H1 (cell line): ENCODE measurements around the gene RANBP6. TPM values are rescaled to one million over a fixed set of nuclear protein-coding genes. Genes with fewer than 3 reads are reported as not detected.
A peak's percentile ranks its signal among the peaks of the same experiment; 100 is the strongest.

ENCODE experiments used
- CTCF ChIA-PET: fragments of 300-600 bp; sonication (Branson Sonifier 250); formaldehyde crosslinking; loops from one replicate; lab custom pipeline; 2021; ENCODE audit not compliant: partially characterized antibody; lab: Charles Lee
- POLR2A ChIA-PET: fragments of 300-600 bp; sonication (Branson Sonifier 250); formaldehyde crosslinking; loops from one replicate; lab custom pipeline; 2021; ENCODE audit warnings: inconsistent platforms; ENCODE audit not compliant: partially characterized antibody; lab: Charles Lee
- DNase-seq, 2 experiments: peaks; one replicate each; pipeline versions ENCODE4 v3.0.0 to v3.0.0-alpha.2; 2010 to 2022; ENCODE audit warnings: low spot score in 2 of 2, low read depth in 1 of 2, mixed read lengths in 1 of 2
- FAIRE-seq: peaks from 2 replicates; lab custom pipeline; 2011; peaks lifted over from hg19 to GRCh38; lab: Jason Lieb, UNC
- H2AFZ ChIP-seq: 2 replicates; pipeline ENCODE4 v1.8.1; 2012; ENCODE audit warnings: low read length, inconsistent platforms
- H2AK5ac ChIP-seq: 2 replicates; pipeline ENCODE4 v1.6.1; 2013; ENCODE audit warnings: low read depth, low read length
- H2BK120ac ChIP-seq: replicated peaks from 2 replicates; pipeline ENCODE3; 2013; ENCODE audit warnings: low read depth, low read length, inconsistent platforms
- H2BK12ac ChIP-seq: 2 replicates; pipeline ENCODE4 v1.6.1; 2013; ENCODE audit warnings: low read depth, low read length
- H2BK15ac ChIP-seq: 2 replicates; pipeline ENCODE4 v1.6.1; 2013; ENCODE audit warnings: low read length
- H2BK20ac ChIP-seq: 2 replicates; pipeline ENCODE4 v1.6.1; 2013; ENCODE audit warnings: low read length
- H2BK5ac ChIP-seq: 2 replicates; pipeline ENCODE4 v1.6.1; 2013; ENCODE audit warnings: low read depth, low read length
- H3K14ac ChIP-seq: 2 replicates; pipeline ENCODE4 v1.6.1; 2013; ENCODE audit warnings: inconsistent platforms; ENCODE audit not compliant: insufficient read length
- H3K18ac ChIP-seq: 2 replicates; pipeline ENCODE4 v1.6.1; 2013; ENCODE audit warnings: low read length; ENCODE audit errors: extremely low read depth
- H3K23ac ChIP-seq: 2 replicates; pipeline ENCODE4 v1.6.1; 2013; ENCODE audit warnings: inconsistent platforms; ENCODE audit not compliant: insufficient read length
- H3K23me2 ChIP-seq: 2 replicates; pipeline ENCODE4 v1.6.1; 2013; ENCODE audit warnings: low read depth, low read length
- H3K27ac ChIP-seq: 2 replicates; pipeline ENCODE4 v1.6.1; 2011; ENCODE audit warnings: low read depth, low read length, inconsistent platforms
- H3K27me3 ChIP-seq, 4 experiments: replicated peaks in 1 of 4; 1 replicate in 1 of 4; 2 replicates in 3 of 4; pipeline versions ENCODE4 v1.6.1 to v1.8.1; 2011 to 2013; ENCODE audit warnings: low read length in 3 of 4, mild to moderate bottlenecking in 3 of 4, inconsistent platforms in 2 of 4, mixed read lengths in 2 of 4, moderate library complexity in 1 of 4; ENCODE audit not compliant: control insufficient read depth in 3 of 4, insufficient read depth in 3 of 4; ENCODE audit errors: extremely low read depth in 1 of 4
- H3K36me3 ChIP-seq, 4 experiments: 2 replicates each; pipeline versions ENCODE4 v1.6.1 to v1.8.1; 2011 to 2013; ENCODE audit warnings: mild to moderate bottlenecking in 4 of 4, low read length in 3 of 4, moderate library complexity in 2 of 4, control low read depth in 1 of 4, inconsistent platforms in 1 of 4; ENCODE audit not compliant: insufficient read depth in 4 of 4, control insufficient read depth in 2 of 4
- H3K4ac ChIP-seq: replicated peaks from 2 replicates; pipeline ENCODE3; 2013; ENCODE audit warnings: low read length, low read depth, mixed read lengths, inconsistent platforms; ENCODE audit not compliant: insufficient read length
- H3K4me1 ChIP-seq, 4 experiments: replicated peaks in 1 of 4; 1 replicate in 1 of 4; 2 replicates in 3 of 4; pipeline versions ENCODE4 v1.6.1 to v1.8.1; 2011 to 2013; ENCODE audit warnings: low read length in 3 of 4, inconsistent platforms in 2 of 4, mixed read lengths in 1 of 4; ENCODE audit not compliant: insufficient read depth in 4 of 4, control insufficient read depth in 3 of 4
- H3K4me2 ChIP-seq, 2 experiments: 2 replicates each; pipeline versions ENCODE4 v1.6.1 to v1.8.1; 2011 to 2013; ENCODE audit warnings: low read depth in 2 of 2, low read length in 2 of 2, control low read depth in 1 of 2, inconsistent platforms in 1 of 2, mild to moderate bottlenecking in 1 of 2; ENCODE audit not compliant: insufficient read depth in 1 of 2
- H3K4me3 ChIP-seq, 4 experiments: fragments of 200-600, 300-600 bp in 1 of 4; sonication (generic), shearing (Covaris generic), sonication (Bioruptor Twin) in 1 of 4; 2 replicates each; pipeline versions ENCODE4 v1.5.1 to v1.8.1; 2011 to 2016; ENCODE audit warnings: low read length in 4 of 4, low read depth in 3 of 4, control low read depth in 2 of 4, inconsistent platforms in 2 of 4, mild to moderate bottlenecking in 2 of 4, mixed read lengths in 1 of 4, moderate library complexity in 1 of 4; ENCODE audit not compliant: insufficient read depth in 2 of 4; ENCODE audit errors: extremely low read depth in 1 of 4
- H3K56ac ChIP-seq: replicated peaks from 2 replicates; pipeline ENCODE3; 2013; ENCODE audit warnings: low read depth, mild to moderate bottlenecking, mixed read lengths, low read length, inconsistent platforms; ENCODE audit not compliant: insufficient read length
- H3K79me1 ChIP-seq: 2 replicates; pipeline ENCODE4 v1.6.1; 2013; ENCODE audit warnings: low read depth, low read length, control low read depth
- H3K79me2 ChIP-seq, 2 experiments: 2 replicates each; pipeline versions ENCODE4 v1.6.1 to v1.8.1; 2012 to 2013; ENCODE audit warnings: low read length in 2 of 2, mild to moderate bottlenecking in 2 of 2, inconsistent platforms in 1 of 2; ENCODE audit not compliant: insufficient read depth in 2 of 2, control insufficient read depth in 1 of 2
- H3K9ac ChIP-seq, 4 experiments: replicated peaks in 1 of 4; 1 replicate in 1 of 4; 2 replicates in 3 of 4; pipeline versions ENCODE4 v1.6.1 to v1.8.1; 2011 to 2013; ENCODE audit warnings: low read depth in 3 of 4, low read length in 3 of 4, control low read depth in 2 of 4, mild to moderate bottlenecking in 2 of 4, moderate library complexity in 2 of 4, inconsistent platforms in 1 of 4; ENCODE audit errors: extremely low read depth in 1 of 4
- H3K9me3 ChIP-seq, 2 experiments: 2 replicates each; pipeline versions ENCODE4 v1.6.1 to v1.8.1; 2012 to 2013; ENCODE audit warnings: mild to moderate bottlenecking in 2 of 2, moderate library complexity in 2 of 2, control low read depth in 1 of 2, inconsistent platforms in 1 of 2, low read depth in 1 of 2, low read length in 1 of 2, mixed read lengths in 1 of 2; ENCODE audit not compliant: insufficient read depth in 2 of 2
- H4K20me1 ChIP-seq, 2 experiments: replicated peaks in 1 of 2; 2 replicates each; pipeline versions ENCODE3 to v1.8.1; 2011 to 2013; ENCODE audit warnings: inconsistent platforms in 2 of 2, low read length in 2 of 2, mild to moderate bottlenecking in 1 of 2; ENCODE audit not compliant: insufficient read depth in 2 of 2, control insufficient read depth in 1 of 2
- H4K5ac ChIP-seq: 2 replicates; pipeline ENCODE4 v1.6.1; 2013; ENCODE audit warnings: low read length, low read depth, mixed read lengths, inconsistent platforms; ENCODE audit not compliant: insufficient read length
- H4K8ac ChIP-seq: 2 replicates; pipeline ENCODE4 v1.8.0; 2013; ENCODE audit warnings: mild to moderate bottlenecking, moderate library complexity, low read length, inconsistent platforms; ENCODE audit not compliant: insufficient read depth; ENCODE audit errors: extremely low read depth
- H4K91ac ChIP-seq: replicated peaks from 2 replicates; pipeline ENCODE3; 2013; ENCODE audit warnings: low read length, mixed read lengths, inconsistent platforms; ENCODE audit not compliant: insufficient read length
- BACH1 ChIP-seq: IDR thresholded peaks from 2 replicates; pipeline ENCODE4 v1.6.1; 2012; ENCODE audit warnings: low read length, improper control_type of control experiment
- E2F6 ChIP-seq: IDR thresholded peaks from 2 replicates; pipeline ENCODE4 v1.6.1; 2012; ENCODE audit warnings: inconsistent platforms
- EZH2 ChIP-seq: fragments of 200-600 bp; sonication (generic); IDR thresholded peaks from 2 replicates; pipeline ENCODE4 v1.7.1; 2012; ENCODE audit warnings: low read depth, mild to moderate bottlenecking, moderate library complexity, low read length, inconsistent platforms; ENCODE audit not compliant: severe bottlenecking
- KDM4A ChIP-seq: IDR thresholded peaks from one replicate; pipeline ENCODE4 v1.7.1; 2012; ENCODE audit warnings: low read depth, mild to moderate bottlenecking, moderate library complexity, low read length, inconsistent platforms; ENCODE audit not compliant: severe bottlenecking
- MAX ChIP-seq: IDR thresholded peaks from 2 replicates; pipeline ENCODE4 v1.6.1; 2012; ENCODE audit warnings: inconsistent platforms
- SP2 ChIP-seq: IDR thresholded peaks from 2 replicates; pipeline ENCODE4 v1.6.1; 2012; ENCODE audit warnings: mild to moderate bottlenecking, low read length, inconsistent platforms
- TEAD4 ChIP-seq: IDR thresholded peaks from 2 replicates; pipeline ENCODE4 v1.6.1; 2012; ENCODE audit warnings: low read depth, low read length, inconsistent platforms, mixed read lengths
- USF2 ChIP-seq: IDR thresholded peaks from 2 replicates; pipeline ENCODE4 v1.6.1; 2011; ENCODE audit warnings: low read length, improper control_type of control experiment
- YY1 ChIP-seq: IDR thresholded peaks from 2 replicates; pipeline ENCODE4 v1.6.1; 2011; ENCODE audit warnings: low read depth, mild to moderate bottlenecking, low read length
- WGBS, 2 experiments: shearing (Covaris generic) in 1 of 2; methylation state at CpG; one replicate each; pipeline versions ENCODE4 v1.1.6 to v1.1.7; 2013 to 2015; ENCODE audit warnings: low lambda C conversion rate in 2 of 2, mixed read lengths in 2 of 2, inconsistent platforms in 1 of 2, low coverage in 1 of 2, missing lambda C conversion rate in 1 of 2; ENCODE audit not compliant: insufficient replicate concordance in 2 of 2, insufficient coverage in 1 of 2, insufficient read length in 1 of 2; ENCODE audit errors: extremely low coverage in 1 of 2, missing lambda C conversion rate in 1 of 2; 5-methylcytosine and 5-hydroxymethylcytosine counted together
- polyA plus RNA-seq, 7 experiments: library from polyadenylated mRNA; depleted of rRNA in 3 of 7; stranded (reverse) in 5 of 7; unstranded in 2 of 7; fragments of >200 nt in 5 of 7; fragments of 200-250 nt in 2 of 7; gene quantifications; 1 replicate in 5 of 7; 2 replicates in 1 of 7; 4 replicates in 1 of 7; pipeline versions ENCODE4 v1.2.1 to v1.2.3, GENCODE V29; 2011 to 2013; ENCODE audit warnings: missing spikeins in 2 of 7, mixed read lengths in 2 of 7
- total RNA-seq: library from RNA; stranded (reverse); fragmentation: NEBNext Ultra II Directional; extraction: Animal tissue kit (Norgen Biotek cat#: 25700); gene quantifications from 2 replicates; pipeline ENCODE4 v1.2.1, GENCODE V29; 2021

RANBP6 gene
- total and polyA plus RNA-seq, 2 of the 8 experiments (the other 6 are each of a cell fraction or from before 2014, with no cell fraction given) = 5.7 to 18.8 TPM

- DNase-seq (peak; percentile 68 to 92), FAIRE-seq (no peak)
- H3K18ac ChIP-seq = no peak overlapping the region
- H3K79me1 ChIP-seq = peaks cover 2% of the 10 kb centered on the region; the same call in 1 of the 2 replicates
- no peak overlapping the region for H2BK5ac ChIP-seq
- no peak overlapping the region for H2AK5ac ChIP-seq
- H4K20me1 ChIP-seq = peaks cover 0 to 3% of the 10 kb centered on the region in 2 experiments
- H3K23ac ChIP-seq = no peak overlapping the region
- H2BK12ac ChIP-seq = no peak overlapping the region
- H3K23me2 ChIP-seq = peaks cover 7% of the 10 kb centered on the region; the same call in 1 of the 2 replicates
- no peak overlapping the region for H3K14ac ChIP-seq
- no peak overlapping the region for H4K91ac ChIP-seq
- H3K9me3 ChIP-seq = no peaks in the 10 kb centered on the region
- CTCF ChIA-PET = interaction anchor here (1.0 to 2.7 kb wide), 2 partner anchors 17 to 86 kb away, joined by 3 to 5 read pairs; no protein-coding TSS in a partner anchor
- H4K8ac ChIP-seq = peak overlapping the region; percentile 39
- no peak overlapping the region for H2BK120ac ChIP-seq
- no peaks in the 10 kb centered on the region for H3K4me1 ChIP-seq
- H3K27me3 ChIP-seq = no peaks in the 10 kb centered on the region
- H3K9ac ChIP-seq = peak overlapping the region; percentile 39 to 71 (median 68)
- peak overlapping the region; percentile 93 to 97 for H3K4me2 ChIP-seq
- no peak overlapping the region for H3K4ac ChIP-seq
- POLR2A ChIA-PET = interaction anchor here (0.6 to 3.4 kb wide), 10 partner anchors 9 to 406 kb away, joined by 3 to 19 read pairs (median 4); partner anchors contain the start of genes RANBP6 and UHRF2
- WGBS, 2 experiments = 2% methylated on average over 32 of the region's 59 CpGs; no CpG with 5 or more reads in 1 of the 2 experiments
- peak overlapping the region; percentile 39; the same call in 1 of the 2 replicates for H3K27ac ChIP-seq
- peaks cover 0 to 52% of the 10 kb centered on the region in 2 experiments; a peak in 2 of 4 replicates for H3K79me2 ChIP-seq
- no peak overlapping the region for H2AFZ ChIP-seq
- H3K4me3 ChIP-seq = peak overlapping the region; percentile 59 to 83 (median 80)
- H2BK20ac ChIP-seq = no peak overlapping the region
- H4K5ac ChIP-seq = peak overlapping the region; percentile 65
- peaks cover 0 to 5% (median 1%) of the 10 kb centered on the region in 4 experiments; a peak in 2 of 8 replicates for H3K36me3 ChIP-seq
- H2BK15ac ChIP-seq = no peak overlapping the region
- H3K56ac ChIP-seq = no peak overlapping the region
- TF ChIP-seq YY1 = 0 out of 2 replicates have a peak, but pooled peaks have one; percentile 29
- TF ChIP-seq MAX = peak; percentile 90
- TF ChIP-seq USF2 = peak; percentile 32; the same call in 1 of the 2 replicates
- peak; percentile 13; the same call in 1 of the 2 replicates for TF ChIP-seq BACH1
- TF ChIP-seq KDM4A = peak; percentile 13
- TF ChIP-seq SP2 = no peak
- no peak for TF ChIP-seq EZH2
- TF ChIP-seq TEAD4 = no peak
- 0 out of 2 replicates have a peak, but pooled peaks have one; percentile 9 for TF ChIP-seq E2F6
Measured at GRCh38 chr9:6007058-6007769, 8.2 kb downstream of the RANBP6 start.
